SHP77 (cell line): ENCODE measurements around the gene SLC66A1.

Source experiments
- DNase-seq, 2 experiments: peaks; one replicate each; lab custom pipeline; 2025; lab: John Stamatoyannopoulos, UW

Gene SLC66A1

DNA sequence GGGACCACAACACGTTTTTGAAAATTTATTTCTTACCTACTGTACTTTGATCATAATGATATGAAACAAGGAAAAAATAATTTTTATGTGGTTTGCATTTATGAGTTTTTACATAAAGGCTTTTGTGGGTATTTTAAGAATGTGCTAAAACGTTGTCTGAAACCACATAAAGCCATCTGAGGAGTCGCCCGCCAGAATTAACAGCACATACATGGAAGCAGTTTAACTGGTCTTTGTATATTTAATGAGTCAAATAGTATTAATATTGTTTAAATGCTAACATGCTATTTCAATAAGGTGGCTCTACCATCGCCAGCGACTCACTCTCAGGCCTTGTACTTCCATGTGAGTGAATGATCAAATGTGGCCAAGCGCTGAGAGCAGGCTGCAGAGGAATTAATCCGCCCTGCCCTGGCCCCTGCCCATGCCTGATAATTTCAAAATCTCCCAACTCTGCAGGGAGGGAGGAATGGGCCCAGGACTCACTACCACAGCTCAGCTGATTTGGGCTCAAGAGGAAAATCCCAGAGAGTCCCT is 49.6 kb downstream of the SLC66A1 start:
- no peak for DNase-seq

DNA sequence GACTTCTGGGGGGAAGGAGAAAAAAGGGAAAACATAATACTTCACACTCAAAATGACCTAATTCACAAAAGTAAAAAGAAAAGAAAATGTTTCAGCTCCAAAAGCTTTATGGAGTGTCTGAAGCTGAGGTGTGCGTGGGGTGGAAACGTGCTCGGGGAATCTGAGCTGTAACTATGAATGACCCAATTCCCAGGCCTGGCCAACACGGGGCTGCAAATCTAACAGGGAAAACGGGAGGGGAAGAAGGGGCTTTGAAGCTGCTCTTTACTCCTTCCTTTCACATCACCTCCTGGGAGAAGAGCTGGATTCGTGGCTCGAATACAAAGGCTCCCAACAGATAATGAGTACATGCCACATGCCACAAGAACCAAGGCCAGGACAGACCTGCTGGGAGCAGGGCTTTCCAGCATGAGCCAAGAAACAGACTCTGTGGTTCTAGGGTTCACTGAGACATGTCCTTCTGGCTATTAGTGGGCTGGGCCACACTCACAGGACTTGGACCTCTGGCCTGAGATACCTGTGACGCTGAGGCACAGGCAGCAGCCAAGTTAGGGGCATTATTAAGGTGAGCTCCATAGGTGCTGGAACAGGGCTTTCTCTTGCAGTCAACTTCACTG is 51.5 kb downstream of the SLC66A1 start:
- no peak for DNase-seq

DNA sequence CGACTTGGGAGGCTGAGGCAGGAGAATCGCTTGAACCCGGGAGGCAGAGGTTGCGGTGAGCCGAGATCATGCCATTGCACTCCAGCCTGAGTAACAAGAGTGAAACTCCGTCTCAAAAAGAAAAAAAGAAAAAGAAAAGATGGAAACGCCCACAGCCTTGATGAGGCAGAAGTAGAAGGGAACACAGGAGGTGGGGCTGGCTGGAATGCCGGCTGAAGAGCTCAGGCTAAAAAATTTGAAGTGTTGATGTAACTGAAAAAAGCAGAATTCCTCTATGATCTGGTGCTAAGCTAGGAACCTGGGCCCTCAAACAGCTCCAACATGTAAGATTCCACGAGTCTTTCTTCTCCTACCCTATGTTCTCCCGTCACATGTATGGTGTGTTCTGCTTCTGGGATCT is 53.6 kb downstream of the SLC66A1 start:
- no peak for DNase-seq

DNA sequence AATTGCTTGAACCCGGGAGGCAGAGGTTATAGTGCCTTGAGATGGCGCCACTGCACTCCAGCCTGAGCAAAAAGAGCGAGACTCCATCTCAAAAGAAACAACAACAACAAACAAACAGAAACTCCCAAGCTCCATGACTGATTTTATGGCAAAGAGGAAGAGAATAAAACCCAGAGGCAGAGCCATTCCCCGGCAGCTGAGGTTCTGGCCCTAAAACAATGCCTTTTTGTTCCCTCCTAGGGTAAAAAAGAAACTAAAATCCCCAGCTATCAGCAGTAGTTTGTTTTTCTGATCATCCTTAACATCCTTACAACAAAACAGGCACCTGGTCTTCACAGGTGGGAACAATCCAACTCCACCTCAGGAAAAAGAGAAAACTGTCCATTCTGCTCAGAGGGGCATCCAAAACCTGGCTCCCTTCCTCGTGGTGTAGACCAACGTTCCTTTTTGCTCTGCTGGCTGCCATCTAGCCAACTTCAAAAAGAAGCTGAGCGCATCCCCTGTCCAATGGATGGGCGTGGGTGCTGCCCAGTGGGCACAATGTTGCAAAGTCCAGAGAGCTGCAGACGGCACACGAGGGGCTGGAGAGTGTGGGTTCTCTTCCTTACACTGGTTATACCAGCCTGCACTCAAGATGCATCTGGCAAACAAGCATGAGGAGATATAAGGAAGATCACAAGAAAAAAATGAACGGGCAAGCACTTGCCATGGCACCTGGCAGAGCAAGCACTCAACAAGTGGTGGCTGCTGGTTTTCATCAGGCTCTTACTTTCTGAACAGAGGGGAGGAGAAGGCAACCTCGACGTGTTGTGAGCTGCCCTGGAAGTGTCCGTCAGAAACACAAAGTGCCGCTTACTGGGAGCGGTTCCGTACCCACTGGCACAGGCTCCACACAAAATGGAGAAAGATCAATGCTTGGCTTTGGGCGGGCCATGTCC is 54.7 kb downstream of the SLC66A1 start:
- DNase-seq = no peak

DNA sequence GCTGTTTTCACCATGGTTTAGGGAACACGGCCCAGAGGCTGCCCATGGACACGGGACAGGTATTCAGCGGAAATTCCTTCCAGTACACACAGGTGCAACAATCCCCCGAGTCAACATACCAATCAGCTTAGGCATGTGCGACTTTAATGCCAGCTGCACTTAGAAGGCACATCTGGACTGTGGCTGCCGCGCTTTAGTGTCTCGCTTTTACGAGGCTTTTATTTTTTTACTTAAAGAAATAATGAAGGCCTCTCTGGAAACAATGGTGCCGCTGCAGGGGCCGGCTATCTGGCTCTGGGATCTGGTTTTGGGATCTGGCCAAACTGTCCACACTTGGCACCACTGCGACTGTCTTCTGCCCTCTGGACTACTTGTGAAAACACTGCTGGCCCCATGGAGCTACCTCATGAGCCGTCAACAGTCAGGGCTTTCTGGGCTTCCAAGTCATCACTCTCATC is 55.5 kb downstream of the SLC66A1 start:
- no peak for DNase-seq

DNA sequence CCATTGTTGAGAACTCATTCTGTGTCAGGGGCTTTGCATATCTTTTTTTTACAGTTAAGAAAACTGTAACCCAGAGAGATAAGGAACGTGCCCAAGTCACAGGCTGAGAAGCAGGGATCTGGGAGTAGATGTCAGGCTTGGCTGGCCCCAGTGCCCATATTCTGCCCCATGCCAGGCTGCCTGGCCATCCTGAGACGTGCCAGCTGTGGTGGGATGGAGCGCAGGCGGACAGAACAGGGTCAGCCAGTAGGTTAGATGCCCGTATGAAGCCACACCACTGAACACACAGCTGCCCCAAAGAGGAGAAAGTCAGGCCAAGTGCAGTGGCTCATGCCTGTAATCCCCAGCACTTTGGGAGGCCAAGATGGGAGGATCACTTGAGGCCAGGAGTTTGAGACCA is 55.9 kb downstream of the SLC66A1 start:
- no peak for DNase-seq

DNA sequence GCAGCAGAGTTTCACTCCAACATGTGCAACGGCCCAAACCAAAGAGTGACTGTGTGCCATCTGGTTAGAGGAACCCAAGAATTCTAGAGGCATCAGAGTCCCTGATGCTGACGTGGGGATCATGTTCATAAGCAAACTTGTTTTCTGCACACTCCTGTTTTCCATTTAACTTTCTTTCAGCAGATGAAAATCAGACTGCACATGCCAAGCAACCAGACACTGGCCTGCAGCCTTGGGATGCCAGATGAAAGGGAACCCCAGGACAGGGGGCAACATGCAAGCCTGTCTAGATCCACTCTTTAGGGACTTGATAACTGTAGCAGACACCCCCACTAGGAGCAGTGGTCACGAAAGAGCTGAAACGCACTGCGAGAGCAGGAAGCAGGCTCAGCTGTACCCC is 56.8 kb downstream of the SLC66A1 start:
- no peak for DNase-seq

DNA sequence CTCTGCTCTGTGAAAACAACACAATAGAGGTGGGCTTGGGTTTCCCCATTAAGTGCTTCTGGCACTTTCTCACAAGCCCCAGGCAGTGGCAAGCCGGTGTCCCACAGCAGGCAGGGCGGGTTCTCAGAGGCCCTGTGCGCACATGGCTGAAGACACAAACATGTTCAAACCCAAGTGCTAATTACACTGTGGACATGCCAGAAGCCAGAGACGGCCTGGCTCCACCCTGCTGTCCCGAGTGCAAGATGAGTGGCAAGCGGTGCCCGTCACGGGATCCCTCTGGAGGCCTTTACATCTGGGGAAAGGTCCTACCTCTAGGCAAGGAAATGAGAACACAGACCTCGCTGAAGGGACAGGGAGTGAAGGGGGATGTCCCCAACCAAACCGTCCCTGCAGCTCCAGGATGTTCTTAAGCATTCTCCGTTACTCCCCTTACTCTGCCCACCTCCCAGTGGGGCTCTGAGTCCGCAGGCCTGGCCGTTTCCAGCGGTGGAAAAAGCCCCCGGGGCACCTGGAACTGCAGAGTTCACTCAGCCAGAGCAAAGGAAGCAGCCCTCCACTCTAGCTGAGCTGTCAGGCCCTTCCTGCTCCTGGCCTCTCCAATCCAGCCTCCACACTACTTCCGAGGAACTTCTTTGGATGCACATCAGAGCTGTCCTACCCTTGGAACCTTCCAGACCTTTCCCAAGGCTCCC is 57.4 kb downstream of the SLC66A1 start:
- no peak for DNase-seq

DNA sequence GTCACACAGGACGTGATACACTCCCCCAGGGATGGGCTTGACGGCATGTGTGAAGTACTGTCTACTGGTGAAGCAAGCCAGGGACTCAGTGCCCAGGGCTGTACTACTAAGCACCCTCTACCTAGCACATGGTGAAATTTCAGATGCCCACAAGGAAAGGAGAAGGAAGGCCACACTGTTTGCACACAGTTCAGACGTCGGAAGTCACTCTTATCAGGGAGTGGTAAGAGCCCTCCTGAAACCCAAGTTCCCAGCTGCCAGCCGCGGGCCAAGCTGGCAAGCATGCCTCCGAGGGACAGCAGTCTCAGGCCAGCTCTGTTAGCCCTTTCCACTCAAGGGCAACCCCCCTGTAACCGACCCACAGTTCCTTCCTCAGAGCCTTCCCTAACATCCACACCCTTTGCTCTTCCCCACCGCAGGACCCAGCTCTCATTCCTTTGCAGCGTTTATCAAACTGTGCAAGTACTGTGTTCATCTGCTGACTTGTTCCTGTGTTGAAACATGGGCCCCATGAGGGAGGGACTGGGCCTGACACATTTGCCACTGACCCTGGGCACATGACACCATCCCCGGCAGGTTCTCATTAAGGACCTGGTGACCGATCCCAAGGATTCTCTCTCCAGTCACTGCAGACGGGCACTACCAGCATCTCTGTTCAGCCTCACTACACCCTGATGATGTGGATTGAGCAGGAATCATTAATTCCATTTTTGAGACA is 58.5 kb downstream of the SLC66A1 start:
- no peak for DNase-seq

DNA sequence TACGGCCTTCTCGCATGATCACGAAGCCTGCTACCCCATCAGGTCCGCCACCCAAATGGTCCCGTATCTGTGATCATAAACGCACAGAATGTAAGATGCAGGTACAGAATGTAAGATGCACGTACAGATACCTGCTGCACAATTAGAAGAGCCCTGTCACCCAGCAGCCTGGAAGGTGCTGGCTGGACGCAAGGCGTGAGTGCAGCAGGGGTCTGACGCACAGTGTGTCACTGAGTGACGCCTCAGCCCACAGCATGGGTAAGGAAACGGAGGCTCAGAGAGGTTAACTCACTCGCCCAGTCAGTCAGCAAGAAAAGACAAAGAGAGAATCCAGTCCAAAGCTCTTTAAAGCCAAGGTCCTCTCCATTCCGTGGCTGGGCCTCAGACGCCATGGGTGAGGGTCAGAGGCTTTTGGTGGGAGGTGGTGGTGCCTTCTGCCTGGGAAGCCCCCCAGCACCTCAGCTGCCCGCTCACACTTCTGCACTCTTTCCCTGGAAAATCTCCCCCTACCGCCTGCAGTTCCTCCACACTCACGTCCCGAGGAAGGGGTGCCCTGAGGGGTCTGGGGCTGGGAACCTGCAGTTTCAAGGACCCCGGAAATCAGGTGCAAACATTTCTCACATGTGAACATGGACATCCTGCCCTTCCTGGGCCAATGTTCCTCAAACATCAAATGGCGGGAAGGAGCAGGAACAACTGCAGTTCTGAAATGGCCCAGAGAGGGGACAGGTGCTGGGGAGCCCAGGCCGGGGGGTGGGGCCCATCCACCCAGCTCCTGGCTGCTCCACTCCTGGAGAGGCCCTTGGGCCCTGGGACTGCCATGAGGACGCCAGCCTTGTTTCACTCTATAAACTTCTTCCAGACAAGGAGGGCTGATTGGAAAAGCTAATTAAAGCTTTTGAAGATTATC is 59.4 kb downstream of the SLC66A1 start:
- DNase-seq = no peak

DNA sequence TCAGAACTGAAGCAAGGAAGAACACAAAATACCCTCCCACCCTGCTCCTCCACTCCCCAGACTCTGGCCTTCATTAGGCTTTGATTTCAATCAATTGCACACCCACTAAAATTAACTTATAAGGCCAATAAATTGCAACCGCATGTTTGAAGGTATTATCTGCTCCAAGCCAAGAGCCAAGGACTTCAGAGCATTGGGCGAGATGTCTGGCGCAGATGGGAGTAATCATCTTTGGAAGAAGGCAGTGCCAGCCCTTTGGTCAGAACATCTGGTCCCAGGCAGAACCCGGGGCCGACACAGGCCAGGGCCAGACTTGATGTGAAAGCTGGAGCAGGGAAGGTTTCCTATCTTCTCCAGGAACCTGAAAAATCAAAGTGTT is 60.0 kb downstream of the SLC66A1 start:
- DNase-seq = no peak

DNA sequence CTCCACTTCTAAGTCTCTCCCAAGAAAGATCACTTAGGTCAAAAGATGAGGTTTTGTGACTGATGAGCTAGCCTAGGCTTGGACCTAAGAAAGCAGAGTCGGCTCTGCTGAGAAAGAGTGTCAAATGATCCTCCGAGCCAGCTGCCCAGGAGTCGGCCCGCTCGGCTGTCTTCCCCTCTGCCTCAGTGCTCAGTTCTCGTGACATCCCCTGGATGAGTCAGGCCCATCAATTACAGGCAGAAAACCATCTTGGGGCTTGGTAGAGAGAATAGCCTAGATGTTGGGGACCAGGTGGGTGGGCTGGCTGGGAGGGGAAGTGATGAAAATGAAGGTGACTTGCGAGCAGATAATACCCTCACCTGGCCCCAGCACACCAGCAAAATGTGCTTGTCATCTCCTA is 60.5 kb downstream of the SLC66A1 start:
- no peak for DNase-seq

DNA sequence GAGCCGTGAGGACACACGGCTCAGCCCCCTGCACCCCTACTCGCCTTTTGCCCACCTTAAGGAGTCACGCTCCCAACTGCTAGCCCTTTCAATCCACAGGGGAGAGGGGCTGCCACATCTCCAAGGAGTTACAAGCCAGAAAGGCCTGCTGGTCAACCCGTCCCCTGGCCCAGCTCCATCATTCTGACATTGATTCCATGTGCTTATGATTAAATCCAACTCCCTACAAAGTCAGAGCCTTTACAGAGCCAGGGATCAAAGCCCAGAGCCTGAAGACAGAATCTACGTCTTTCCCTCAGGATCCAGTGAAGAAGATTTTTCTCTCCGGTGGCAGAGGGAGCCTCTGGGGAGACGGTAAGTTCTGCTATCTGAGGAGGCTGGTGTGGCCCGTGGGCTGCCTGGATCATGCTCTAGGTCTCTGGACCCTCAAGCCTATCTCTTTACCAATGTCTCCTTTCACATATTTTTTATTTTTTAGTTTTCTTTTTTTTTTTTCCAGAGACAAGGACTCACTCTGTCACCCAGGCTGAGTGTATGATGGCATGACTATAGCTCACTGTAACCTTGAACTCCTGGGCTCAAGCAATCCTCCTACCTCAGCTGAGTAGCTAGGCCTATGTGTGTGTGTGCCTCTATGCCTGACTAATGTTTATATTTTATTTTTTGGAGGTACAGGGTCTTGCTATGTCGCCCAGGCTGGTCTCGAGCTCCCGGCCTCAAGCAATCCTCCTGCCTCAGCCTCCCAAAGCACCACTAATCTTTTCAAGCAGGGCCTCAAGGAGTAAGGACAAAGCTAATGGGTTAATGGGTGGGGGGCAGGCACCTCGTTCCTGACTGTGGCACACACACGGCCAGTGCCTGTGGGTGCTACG is 61.3 kb downstream of the SLC66A1 start:
- DNase-seq = no peak

DNA sequence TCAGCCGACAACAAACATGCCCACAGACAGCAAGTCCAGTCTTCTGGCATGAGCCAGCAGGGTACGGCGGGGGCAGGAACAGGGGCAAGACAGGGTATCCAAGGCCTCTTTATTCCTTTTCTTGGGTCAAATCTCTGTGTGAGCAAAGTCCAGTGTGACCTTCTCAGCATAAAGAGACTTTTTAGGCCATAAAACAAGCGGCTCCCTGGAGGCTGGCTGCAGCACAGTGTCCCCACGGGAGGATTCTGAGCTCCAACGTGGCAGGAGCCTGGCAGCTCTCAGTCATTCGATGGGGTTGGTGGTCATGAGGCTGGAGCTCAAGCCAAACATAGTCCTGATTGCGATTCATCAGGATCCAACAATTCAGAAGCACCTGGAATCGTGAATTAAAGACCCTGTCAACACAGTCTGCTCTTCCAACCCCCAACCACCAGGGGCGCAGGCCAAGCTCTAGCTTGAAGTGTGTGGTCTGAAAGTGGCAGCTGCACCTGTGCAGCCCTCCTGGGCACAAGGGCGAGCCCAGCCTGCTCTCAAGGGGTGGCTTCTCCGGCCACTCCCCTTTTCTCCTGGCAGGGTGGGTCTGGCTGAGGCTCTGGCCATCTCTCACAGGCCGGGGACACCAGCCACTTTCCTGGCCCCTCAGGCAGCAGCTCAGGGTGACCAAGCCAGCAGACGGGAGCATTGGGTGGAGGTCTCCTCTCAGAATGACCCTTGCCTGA is 62.1 kb downstream of the SLC66A1 start:
- DNase-seq = peak; percentile 26 to 35

DNA sequence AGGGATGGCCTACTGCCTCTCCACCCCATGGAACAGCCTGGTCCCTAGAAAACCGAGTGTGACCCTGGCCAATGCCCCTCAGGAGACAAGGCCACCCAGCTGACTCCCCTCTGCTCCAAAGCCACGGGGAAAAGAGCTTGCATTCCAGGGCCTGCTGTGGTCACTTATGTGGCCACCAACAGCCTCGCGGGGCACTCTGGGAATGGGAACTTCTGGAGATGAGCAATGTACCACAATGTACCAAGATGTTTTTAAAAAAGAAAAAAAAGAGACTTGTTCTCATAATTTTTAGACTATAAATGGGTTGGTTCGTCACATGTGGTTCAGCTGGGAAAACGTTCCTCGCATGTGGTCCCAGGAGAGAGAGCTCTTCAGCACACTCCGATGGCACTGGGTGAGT is 62.8 kb downstream of the SLC66A1 start:
- no peak for DNase-seq

DNA sequence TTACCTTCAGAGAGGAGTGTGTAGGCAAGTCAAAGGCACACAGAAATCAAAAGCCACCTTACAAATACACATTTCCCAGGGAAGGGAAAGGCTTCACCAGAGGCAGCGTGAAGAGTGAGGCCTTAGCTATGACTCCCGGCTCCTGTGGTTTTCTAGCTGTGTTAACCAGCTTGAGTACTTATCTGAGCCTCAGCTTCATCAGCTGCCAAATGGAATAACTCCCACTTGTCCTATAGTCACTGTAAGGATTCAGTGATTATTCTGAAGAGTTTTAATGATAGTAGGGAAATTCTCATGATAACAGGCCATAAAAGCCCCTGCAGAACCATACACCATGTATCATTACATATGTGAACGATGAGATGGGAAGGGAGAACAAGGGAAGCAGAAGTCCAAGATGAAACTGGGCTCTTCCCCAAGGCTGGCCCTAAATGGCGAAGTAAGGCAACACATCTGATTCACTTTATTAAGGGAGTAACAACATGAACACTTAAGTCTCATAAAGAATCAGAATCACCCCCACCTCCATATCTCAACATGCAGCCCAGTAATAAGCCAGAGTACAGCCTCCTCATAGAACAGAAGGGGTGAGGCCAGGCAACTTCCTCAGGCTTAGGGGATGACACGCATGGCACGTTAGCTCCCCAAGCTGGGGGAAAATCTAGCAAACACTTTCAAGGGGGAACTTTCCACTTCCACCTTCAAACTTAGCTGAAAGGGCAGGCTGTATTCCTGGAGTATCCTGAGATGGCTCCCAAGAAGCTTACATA is 63.7 kb downstream of the SLC66A1 start:
- no peak for DNase-seq

DNA sequence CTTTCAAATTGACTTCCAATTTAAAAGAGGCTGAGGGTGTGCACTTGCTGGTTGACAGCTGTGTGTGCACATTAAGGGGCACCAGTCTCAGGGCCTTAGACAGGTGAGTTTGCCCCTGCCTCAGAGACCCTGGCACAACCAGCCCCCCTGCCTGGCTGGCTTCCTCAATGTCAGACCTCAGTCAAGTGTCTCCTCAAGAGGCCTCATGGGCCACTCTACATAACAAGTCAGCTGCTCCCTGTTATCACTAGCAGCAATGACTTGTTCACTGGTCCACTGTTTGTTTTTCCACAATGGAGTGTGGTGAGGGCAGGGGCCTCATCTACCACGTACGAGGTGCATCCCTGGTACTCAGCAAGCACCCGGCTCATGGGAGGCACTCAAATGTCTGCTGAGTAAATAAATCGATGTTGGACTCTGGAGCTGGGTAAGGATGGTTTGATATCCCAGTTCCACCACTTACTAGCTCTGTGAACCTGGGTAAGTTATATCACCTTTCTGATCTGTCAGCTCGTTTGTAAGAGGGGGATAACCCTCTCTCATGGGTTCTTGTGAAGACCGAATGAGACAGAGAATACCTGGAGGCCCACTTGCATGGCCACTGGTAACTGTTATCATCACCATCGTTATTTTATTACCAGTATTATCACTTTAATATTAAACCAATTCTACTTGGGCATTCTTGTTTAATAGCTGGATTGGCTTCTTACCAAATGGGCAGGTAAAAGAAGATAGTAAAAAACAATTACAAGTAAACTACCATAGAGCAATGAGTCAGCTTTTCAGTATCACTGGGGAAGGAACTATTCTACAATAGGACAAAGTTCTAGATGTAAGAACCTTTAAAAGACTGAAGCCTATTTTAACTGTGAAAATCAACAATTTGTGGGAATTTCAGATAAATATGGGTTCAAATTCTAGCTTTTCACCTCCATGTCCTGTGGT is 64.6 kb downstream of the SLC66A1 start:
- DNase-seq = peak in 1 of 2 experiments; percentile 40
